Stimulated activated naive B cell treated with anti-CD40 and anti-IgM and Interleukin-4, amounts not matched to agents 10 μg/mL and 1 μg/mL and 100 μg/mL, for 72 hours (primary cell): ENCODE results near the gene ELF4.

ENCODE experiments used
- ATAC-seq, 2 donors: fragments of 150-1000 bp; cut with Tn5 transposase; replicated peaks; 2 replicates each; pipeline ENCODE4 v1.10.0; 2021; ENCODE audit warnings: moderate library complexity in 1 of 2
- DNase-seq: peaks from one replicate; pipeline ENCODE4 v3.0.0; 2021
- H3K27ac Mint-ChIP-seq: one replicate; pipeline ENCODE4 v1.8.0; 2022; ENCODE audit warnings: mild to moderate bottlenecking, mixed read lengths
- H3K27me3 Mint-ChIP-seq, 2 donors: one replicate each; pipeline ENCODE4 v1.8.0; 2022; ENCODE audit warnings: mixed read lengths in 2 of 2
- H3K36me3 Mint-ChIP-seq, 2 donors: one replicate each; pipeline ENCODE4 v1.8.0; 2022; ENCODE audit warnings: mixed read lengths in 2 of 2, mild to moderate bottlenecking in 1 of 2
- H3K4me1 Mint-ChIP-seq, 2 donors: one replicate each; pipeline ENCODE4 v1.8.0; 2022; ENCODE audit warnings: mixed read lengths in 2 of 2, mild to moderate bottlenecking in 1 of 2
- H3K4me3 Mint-ChIP-seq, 2 donors: one replicate each; pipeline ENCODE4 v1.8.0; 2022; ENCODE audit warnings: mild to moderate bottlenecking in 2 of 2, mixed read lengths in 2 of 2, moderate library complexity in 1 of 2
- H3K9me3 Mint-ChIP-seq, 2 donors: one replicate each; pipeline ENCODE4 v1.8.0; 2022; ENCODE audit warnings: mixed read lengths in 2 of 2, mild to moderate bottlenecking in 1 of 2

The ELF4 gene

DNA sequence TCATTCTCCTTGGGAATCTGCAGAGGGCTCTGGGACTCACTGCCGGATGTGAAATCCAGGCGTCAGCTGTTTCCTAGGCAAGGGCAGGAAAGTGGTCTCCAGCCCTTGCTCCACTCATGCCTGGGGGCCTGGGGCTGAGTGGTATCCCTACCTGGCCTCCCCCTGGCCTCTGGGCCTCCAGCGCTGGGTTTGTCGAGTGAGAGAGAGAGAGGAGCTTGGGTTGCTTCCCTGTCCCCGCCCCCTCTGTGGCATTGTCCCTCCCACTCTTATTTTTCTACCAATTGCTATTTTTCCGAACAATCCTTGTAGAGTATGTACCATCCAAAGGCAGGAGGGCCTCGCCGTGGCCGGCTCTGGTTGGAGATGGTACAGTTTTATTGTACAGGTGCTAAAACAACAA lies 53.1 kb downstream of the ELF4 start:
- ATAC-seq (no peak), DNase-seq (no peak)
- Mint-ChIP-seq H3K9me3 (no peaks in the 10 kb centered on the region), H3K27ac (no peak overlapping the region), H3K4me1 (peaks cover 4 to 5% of the 10 kb centered on the region in 2 donors), H3K4me3 (no peak overlapping the region), H3K27me3 (no peaks in the 10 kb centered on the region), H3K36me3 (peaks cover 5 to 7% of the 10 kb centered on the region in 2 donors)

DNA sequence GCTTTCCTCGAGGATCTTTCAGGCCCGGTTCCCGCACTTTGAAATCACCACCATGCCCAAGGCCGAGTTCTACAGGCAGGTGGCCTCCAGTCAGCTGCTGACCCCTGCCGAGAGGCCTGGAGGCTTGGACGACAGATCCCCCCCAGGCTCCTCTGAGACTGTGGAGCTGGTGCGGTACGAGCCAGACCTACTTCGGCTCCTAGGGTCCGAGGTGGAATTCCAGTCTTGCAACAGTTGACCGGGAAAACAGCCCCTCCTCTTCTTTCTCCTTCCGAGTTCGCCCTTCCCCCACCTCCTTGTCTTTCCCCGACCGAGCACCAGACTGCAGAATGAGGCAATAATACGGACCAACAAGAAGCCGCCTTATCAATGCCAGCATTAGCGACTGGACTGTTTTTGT lies 54.4 kb downstream of the ELF4 start:
- Mint-ChIP-seq H3K36me3 (peaks cover 5 to 7% of the 10 kb centered on the region in 2 donors), H3K27me3 (no peaks in the 10 kb centered on the region), H3K27ac (no peak overlapping the region), H3K4me1 (peaks cover 4 to 5% of the 10 kb centered on the region in 2 donors), H3K4me3 (no peak overlapping the region), H3K9me3 (no peaks in the 10 kb centered on the region)
- no peak for DNase-seq
- ATAC-seq, result no peak

DNA sequence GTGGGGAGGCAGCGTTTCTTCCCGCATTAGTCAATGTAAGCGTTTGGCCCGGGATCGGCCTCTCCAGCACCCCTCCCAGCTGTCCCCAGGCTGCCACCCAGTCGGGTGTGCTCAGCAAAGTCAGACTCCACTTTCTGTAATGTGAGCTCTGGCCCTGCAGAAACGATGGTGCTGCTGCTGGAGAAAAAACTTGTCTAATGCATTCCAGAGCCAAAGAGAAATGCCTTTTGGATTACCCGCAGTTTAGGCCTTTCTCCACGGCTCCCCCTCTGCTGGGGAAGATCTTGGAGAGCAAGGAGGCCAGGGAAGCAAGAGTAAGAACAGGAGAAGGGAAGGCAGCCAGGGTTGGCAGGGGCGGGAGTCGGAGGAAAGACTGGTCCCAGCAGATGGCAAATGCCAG lies 55.2 kb downstream of the ELF4 start:
- ATAC-seq, result no peak
- H3K9me3 Mint-ChIP-seq, result no peaks in the 10 kb centered on the region

DNA sequence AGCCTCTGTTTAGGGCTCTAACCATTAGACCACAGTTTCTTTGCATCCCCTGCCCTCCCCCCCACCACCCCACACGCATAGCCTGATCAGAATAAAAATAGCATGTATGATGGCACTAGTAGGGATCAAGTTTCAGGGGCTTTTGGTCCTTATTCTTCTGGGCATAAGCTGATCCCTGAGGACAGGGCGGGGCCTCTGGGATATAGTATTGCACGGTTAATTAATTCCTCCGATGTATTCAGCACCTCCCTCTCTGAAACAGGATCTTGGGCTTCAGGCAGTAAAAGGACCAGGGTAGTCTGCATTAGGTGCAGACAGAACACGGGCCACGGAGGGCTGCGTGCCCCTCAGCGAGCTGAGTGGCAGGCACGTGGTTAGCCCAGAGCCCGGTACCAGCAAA lies 57.1 kb downstream of the ELF4 start:
- ATAC-seq (no peak), DNase-seq (no peak)
- no peak overlapping the region for H3K27ac Mint-ChIP-seq
- no peaks in the 10 kb centered on the region for H3K27me3 Mint-ChIP-seq
- peaks cover 9% of the 10 kb centered on the region in 2 donors for H3K36me3 Mint-ChIP-seq
- H3K9me3 Mint-ChIP-seq, result no peaks in the 10 kb centered on the region
- peaks cover 4 to 5% of the 10 kb centered on the region in 2 donors for H3K4me1 Mint-ChIP-seq
- no peak overlapping the region for H3K4me3 Mint-ChIP-seq

More for the DNA sequence above, 55.2 kb downstream of the ELF4 start:
- H3K27me3 Mint-ChIP-seq, result no peaks in the 10 kb centered on the region
- no peak overlapping the region for H3K27ac Mint-ChIP-seq
- peaks cover 4 to 5% of the 10 kb centered on the region in 2 donors for H3K4me1 Mint-ChIP-seq
- no peak overlapping the region for H3K4me3 Mint-ChIP-seq
- DNase-seq, result no peak
- peaks cover 5 to 7% of the 10 kb centered on the region in 2 donors for H3K36me3 Mint-ChIP-seq

DNA sequence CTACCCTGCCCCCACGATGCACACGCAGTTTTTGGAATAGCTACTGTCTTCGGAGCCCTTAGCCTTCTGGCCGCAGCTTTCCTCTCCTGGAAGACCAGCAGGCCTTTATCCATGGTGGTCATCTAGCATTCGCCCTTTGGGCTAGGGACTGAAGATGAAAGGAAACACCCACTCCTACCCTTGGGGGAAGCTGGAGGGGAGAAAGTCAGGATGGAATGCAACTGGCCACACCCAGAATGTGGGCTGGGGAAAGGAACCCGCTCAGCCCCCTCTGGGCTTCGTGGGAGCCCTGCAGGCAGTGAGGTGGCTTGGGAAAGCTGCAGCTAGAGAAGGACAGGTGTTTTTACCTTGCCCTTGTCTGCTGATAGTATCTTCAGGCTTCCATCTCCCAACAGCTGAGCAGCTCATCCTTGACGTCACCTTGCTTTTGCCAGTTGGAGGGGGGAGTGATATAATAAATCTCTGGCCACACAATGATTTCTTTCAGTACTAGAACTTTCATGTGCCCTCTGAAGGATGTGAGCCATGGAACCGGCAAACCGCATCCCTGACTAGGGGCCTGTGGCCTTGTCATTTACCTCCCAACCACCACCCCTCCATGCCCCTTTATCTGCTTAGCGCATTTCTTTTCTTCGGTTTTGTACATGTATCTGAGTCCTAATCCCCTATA lies 59.0 kb downstream of the ELF4 start:
- Mint-ChIP-seq H3K4me3 (no peak overlapping the region), H3K4me1 (no peaks in the 10 kb centered on the region), H3K27ac (no peak overlapping the region), H3K9me3 (no peaks in the 10 kb centered on the region), H3K36me3 (peaks cover 11 to 15% of the 10 kb centered on the region in 2 donors), H3K27me3 (no peaks in the 10 kb centered on the region)
- DNase-seq, result no peak
- ATAC-seq, result no peak

DNA sequence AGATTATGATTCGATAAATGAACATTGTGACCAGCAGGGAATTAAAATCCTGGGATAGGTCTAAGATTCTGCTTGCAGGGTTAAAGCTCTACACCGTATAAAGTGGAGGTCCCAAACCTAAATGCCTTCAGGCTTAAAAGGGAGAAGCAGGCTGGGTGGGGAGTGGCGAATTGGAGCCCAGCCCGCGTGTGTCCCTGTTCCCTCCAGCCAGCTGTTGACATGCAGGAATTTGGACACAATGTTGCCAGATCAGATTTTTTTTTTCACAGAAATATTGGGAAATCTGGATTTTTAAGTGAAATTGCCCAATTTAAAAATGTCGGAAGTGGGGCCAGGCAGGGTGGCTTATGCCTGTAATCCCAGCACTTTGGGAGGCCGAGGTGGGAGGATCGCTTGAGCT lies 60.5 kb downstream of the ELF4 start:
- Mint-ChIP-seq H3K9me3 (no peaks in the 10 kb centered on the region), H3K4me3 (no peak overlapping the region), H3K4me1 (no peaks in the 10 kb centered on the region), H3K36me3 (peaks cover 11 to 16% of the 10 kb centered on the region in 2 donors), H3K27ac (no peak overlapping the region), H3K27me3 (no peaks in the 10 kb centered on the region)
- DNase-seq (no peak), ATAC-seq (no peak)

DNA sequence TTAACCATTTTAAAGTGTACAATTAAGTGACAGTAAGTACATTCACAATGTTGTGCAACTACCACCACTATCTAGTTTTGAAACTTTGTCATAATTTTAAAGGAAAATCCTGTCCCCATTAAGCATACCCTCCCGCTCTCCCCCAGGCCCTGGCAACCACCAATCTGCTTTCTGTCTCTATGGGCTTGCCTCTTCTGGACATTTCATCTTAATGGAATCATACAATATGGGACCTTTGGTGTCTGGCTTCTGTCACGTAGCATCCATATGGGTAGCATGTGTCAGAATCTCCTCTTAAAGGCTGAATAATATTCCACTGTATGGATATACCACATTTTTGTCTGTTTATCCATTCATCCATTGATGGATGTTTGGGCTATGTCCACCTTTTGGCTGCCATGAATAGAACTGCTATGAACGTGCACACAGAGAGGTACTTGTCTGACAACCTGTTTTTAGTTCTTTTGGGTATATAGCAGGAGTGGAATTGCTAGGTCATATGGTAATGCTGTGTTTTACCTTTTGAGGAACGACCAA lies 61.5 kb downstream of the ELF4 start:
- H3K4me1 Mint-ChIP-seq, result no peaks in the 10 kb centered on the region
- no peaks in the 10 kb centered on the region for H3K27me3 Mint-ChIP-seq
- no peak overlapping the region for H3K27ac Mint-ChIP-seq
- H3K4me3 Mint-ChIP-seq, result no peak overlapping the region
- H3K9me3 Mint-ChIP-seq, result no peaks in the 10 kb centered on the region
- DNase-seq (no peak), ATAC-seq (no peak)
- peaks cover 9 to 17% of the 10 kb centered on the region in 2 donors for H3K36me3 Mint-ChIP-seq

DNA sequence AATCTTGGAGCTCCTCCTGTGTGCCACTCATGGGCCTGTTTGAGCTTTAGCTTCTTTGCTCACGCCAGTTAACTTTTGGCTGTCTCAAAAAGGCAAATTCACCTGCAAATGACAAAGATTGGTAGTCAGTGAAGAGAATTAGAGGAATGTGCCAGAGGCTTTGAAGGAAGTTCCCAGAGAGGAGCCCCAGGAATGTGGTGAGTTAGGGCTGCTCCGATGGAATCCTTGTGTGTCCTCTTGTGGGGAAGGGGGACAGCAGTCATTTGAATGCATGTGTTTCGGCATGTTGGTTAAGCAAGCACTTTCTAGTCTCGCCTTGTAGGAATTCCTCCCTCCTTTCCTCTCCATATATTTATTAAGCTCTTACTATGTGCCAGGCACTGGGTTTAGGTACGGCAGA lies 62.9 kb downstream of the ELF4 start:
- no peaks in the 10 kb centered on the region for H3K4me1 Mint-ChIP-seq
- H3K36me3 Mint-ChIP-seq, result peaks cover 9 to 17% of the 10 kb centered on the region in 2 donors
- no peak overlapping the region for H3K4me3 Mint-ChIP-seq
- H3K27me3 Mint-ChIP-seq, result no peaks in the 10 kb centered on the region
- DNase-seq (no peak), ATAC-seq (no peak)
- H3K9me3 Mint-ChIP-seq, result no peaks in the 10 kb centered on the region
- no peak overlapping the region for H3K27ac Mint-ChIP-seq

DNA sequence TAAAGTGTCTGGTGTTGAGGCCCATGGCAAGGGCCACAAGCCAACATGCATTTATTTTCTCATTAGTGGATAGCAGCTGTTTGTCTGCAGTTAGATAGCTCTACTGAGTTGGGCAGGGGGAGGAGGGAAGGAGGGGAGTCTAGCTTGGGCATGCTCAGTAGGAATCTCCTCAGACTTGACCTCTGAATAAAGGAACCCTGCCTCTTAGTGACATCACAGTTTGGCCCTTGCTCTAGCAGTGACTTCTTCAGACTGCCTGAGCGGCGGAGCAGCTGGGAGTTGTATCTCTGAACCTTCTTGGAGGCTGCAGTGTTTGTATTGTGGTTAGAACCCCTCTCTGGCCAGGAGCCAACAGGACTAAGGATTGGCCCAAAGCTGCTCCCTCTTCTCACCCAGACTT lies 70.5 kb downstream of the ELF4 start:
- Mint-ChIP-seq H3K27me3 (no peaks in the 10 kb centered on the region), H3K4me1 (no peaks in the 10 kb centered on the region), H3K4me3 (no peak overlapping the region), H3K27ac (no peak overlapping the region), H3K36me3 (peaks cover 8 to 14% of the 10 kb centered on the region in 2 donors), H3K9me3 (no peaks in the 10 kb centered on the region)
- DNase-seq, result no peak
- no peak for ATAC-seq

DNA sequence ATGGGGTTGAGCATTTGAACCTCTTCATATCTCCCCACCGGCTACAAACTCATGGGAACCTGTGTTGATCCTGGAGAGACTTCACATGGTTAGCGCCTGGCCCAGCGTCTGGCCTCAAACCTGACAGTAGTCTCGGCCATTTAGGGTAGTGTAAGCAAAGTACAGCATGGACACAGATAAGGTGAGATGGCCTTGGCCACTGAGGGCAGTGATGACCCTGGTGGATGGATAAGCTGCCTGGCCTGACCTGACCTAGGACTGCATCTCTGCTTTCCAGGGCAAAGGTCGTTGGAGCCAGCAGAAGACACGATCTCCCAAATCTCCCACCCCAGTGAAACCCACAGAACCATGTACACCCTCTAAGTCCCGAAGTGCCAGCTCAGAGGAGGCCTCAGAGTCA lies 76.1 kb downstream of the ELF4 start:
- Mint-ChIP-seq H3K36me3 (peaks cover 4 to 18% of the 10 kb centered on the region in 2 donors), H3K4me1 (no peaks in the 10 kb centered on the region)
- no peak for DNase-seq

DNA sequence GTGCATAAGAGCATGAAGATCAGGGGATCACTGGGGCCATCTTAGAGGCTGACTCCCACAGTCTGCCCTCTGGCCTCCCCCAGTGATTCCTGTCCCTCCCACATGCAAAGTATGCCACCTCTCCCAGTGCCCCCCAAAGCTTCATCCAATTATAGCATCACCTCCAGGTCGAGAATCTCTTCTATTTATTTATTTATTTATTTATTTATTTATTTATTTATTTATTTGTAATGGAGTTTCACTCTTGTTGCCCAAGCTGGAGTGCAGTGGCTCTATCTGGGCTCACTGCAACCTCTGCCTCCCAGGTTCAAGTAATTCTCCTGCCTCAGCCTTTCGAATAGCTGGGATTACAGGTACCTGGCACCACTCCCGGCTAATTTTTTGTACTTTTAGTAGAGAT lies 77.7 kb downstream of the ELF4 start:
- H3K27ac Mint-ChIP-seq, result no peak overlapping the region
- no peaks in the 10 kb centered on the region for H3K9me3 Mint-ChIP-seq
- DNase-seq (no peak), ATAC-seq (no peak)
- H3K4me3 Mint-ChIP-seq, result no peak overlapping the region
- H3K36me3 Mint-ChIP-seq, result peaks cover 3 to 12% of the 10 kb centered on the region in 2 donors
- H3K4me1 Mint-ChIP-seq, result no peaks in the 10 kb centered on the region
- H3K27me3 Mint-ChIP-seq, result no peaks in the 10 kb centered on the region

More for the DNA sequence above, 76.1 kb downstream of the ELF4 start:
- no peak for ATAC-seq
- H3K27me3 Mint-ChIP-seq, result no peaks in the 10 kb centered on the region
- H3K9me3 Mint-ChIP-seq, result no peaks in the 10 kb centered on the region
- H3K4me3 Mint-ChIP-seq, result no peak overlapping the region
- H3K27ac Mint-ChIP-seq, result peak overlapping the region; percentile 73

DNA sequence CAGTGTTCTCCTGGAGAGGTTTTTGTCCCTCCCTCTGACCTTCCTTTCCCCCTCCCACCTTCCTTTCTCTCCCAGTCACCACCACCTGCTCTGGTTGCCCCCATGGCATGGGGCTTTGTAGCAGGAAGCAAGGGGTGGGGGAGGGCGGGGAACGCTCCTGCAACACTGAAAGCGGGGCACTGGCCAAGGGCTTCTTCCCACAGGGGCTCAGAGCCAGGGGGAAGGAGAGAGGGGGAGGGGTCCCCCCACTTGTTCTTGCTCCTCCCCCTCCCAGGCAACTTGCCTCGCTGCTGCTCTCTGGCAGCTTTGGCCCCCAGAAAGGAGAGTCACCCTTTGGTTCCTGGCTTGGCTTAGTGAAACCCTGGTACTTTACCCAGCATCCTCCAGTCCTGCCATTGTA lies 79.5 kb downstream of the ELF4 start:
- Mint-ChIP-seq H3K4me1 (no peaks in the 10 kb centered on the region), H3K27me3 (no peaks in the 10 kb centered on the region), H3K9me3 (no peaks in the 10 kb centered on the region), H3K36me3 (peaks cover 3 to 12% of the 10 kb centered on the region in 2 donors), H3K4me3 (no peak overlapping the region), H3K27ac (no peak overlapping the region)
- ATAC-seq (no peak), DNase-seq (no peak)

DNA sequence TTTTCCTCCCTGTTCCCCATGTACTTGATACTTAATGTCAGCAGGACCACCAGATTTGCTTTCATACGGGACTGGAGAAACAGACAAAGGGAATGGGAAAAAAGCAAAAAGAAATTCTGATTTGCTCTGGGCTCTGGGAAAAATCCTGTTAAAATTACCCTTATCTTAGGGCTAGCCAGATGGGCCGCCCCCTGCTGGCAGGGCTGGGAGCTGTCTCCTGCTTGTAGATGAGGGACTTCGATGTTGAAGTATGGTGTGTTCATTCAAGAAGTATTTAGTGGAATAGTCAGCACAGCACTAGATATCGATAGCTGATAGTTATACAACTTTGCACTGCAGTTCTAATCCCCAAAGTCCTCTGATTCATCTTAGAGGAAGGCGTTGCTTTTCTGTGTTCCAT lies 82.1 kb downstream of the ELF4 start:
- H3K4me1 Mint-ChIP-seq, result peaks cover 12 to 13% of the 10 kb centered on the region in 2 donors
- H3K4me3 Mint-ChIP-seq, result no peak overlapping the region
- no peaks in the 10 kb centered on the region for H3K27me3 Mint-ChIP-seq
- ATAC-seq, result no peak
- peaks cover 0 to 3% of the 10 kb centered on the region in 2 donors for H3K9me3 Mint-ChIP-seq
- no peak for DNase-seq
- no peak overlapping the region for H3K27ac Mint-ChIP-seq
- H3K36me3 Mint-ChIP-seq, result peaks cover 8 to 19% of the 10 kb centered on the region in 2 donors

DNA sequence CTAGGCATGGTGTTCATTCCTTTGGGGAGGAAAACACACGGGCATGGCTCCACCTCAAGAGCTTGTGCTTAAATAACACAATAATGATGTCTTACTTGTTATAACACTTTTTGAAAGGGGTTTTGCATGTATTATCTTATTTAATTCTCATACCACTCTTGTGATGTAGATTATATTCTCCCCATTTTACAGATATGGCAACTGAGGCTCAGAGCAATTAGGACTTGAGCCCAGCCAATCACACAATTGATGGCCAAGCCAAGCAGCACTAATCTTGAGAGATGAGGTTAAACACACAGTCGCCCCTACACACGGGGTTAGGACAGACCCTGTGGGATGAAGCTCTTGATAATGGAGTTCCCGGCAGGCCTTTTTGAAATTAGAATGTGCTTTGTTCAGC lies 82.7 kb downstream of the ELF4 start:
- ATAC-seq, result no peak
- Mint-ChIP-seq H3K27me3 (no peaks in the 10 kb centered on the region), H3K9me3 (peaks cover 0 to 3% of the 10 kb centered on the region in 2 donors), H3K36me3 (peaks cover 8 to 23% of the 10 kb centered on the region in 2 donors), H3K4me1 (peaks cover 12 to 13% of the 10 kb centered on the region in 2 donors), H3K4me3 (no peak overlapping the region), H3K27ac (no peak overlapping the region)
- DNase-seq, result no peak

DNA sequence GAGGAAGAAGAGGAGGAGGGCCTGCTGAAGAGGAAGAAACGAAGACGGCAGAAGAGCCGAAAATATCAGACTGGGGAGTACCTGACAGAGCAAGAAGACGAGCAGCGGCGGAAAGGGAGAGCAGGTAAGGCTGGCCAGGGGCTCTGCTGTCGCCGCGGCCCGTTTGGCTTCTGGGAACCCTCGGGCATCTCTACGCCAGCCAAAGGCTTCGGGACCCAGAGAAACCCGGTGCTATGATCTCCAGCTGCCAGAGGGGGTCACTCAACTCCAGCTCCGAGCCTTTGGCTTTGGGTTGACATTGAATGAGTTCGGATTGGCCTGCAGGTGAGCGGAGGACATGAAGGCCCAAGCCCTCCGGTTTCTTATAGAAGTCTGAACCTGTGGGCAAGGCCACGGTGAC lies 85.0 kb downstream of the ELF4 start:
- H3K4me3 Mint-ChIP-seq, result no peak overlapping the region
- DNase-seq (no peak), ATAC-seq (no peak)
- no peaks in the 10 kb centered on the region for H3K27me3 Mint-ChIP-seq
- no peak overlapping the region for H3K27ac Mint-ChIP-seq
- H3K9me3 Mint-ChIP-seq, result peaks cover 0 to 3% of the 10 kb centered on the region in 2 donors
- peaks cover 12 to 13% of the 10 kb centered on the region in 2 donors for H3K4me1 Mint-ChIP-seq
- H3K36me3 Mint-ChIP-seq, result peaks cover 8 to 23% of the 10 kb centered on the region in 2 donors
